Right atrium auricular region (tissue), 2 donors: ENCODE results near the gene SMIM32. TPM values are rescaled to one million over a fixed set of nuclear protein-coding genes. Genes with fewer than 3 reads are reported as not detected.

Experiments used
- DNase-seq: peaks from one replicate; pipeline ENCODE4 v3.0.0-alpha.2; 2019; ENCODE audit warnings: low spot score
- H3K27ac ChIP-seq, 2 donors: fragments of 200-600 bp; sonication (generic); 1 replicate in 1 of 2; 2 replicates in 1 of 2; pipeline ENCODE4 v1.5.1; 2016 to 2019
- H3K27me3 ChIP-seq, 2 donors: fragments of 200-600 bp; sonication (generic); one replicate each; pipeline versions ENCODE4 v1.5.1 to v1.6.0; 2017 to 2019
- H3K36me3 ChIP-seq: fragments of 200-600 bp; sonication (generic); one replicate; pipeline ENCODE4 v1.5.1; 2016
- H3K4me1 ChIP-seq, 2 donors: fragments of 200-600 bp; sonication (generic); one replicate each; pipeline versions ENCODE4 v1.5.1 to v1.6.0; 2017 to 2019
- H3K4me3 ChIP-seq, 2 donors: fragments of 200-600 bp; sonication (generic); 1 replicate in 1 of 2; 2 replicates in 1 of 2; pipeline ENCODE4 v1.5.1; 2017 to 2019; ENCODE audit warnings: mild to moderate bottlenecking in 1 of 2, moderate library complexity in 1 of 2
- H3K9me3 ChIP-seq, 2 donors: fragments of 200-600 bp; sonication (generic); one replicate each; pipeline ENCODE4 v1.5.1; 2019
- total RNA-seq, 2 donors: library from RNA; depleted of rRNA; stranded (reverse); fragments of >200 nt; gene quantifications; one replicate each; pipeline ENCODE4 v1.1.0, GENCODE V29; 2016
- TF ChIP-seq, protein P1 (sequence below), 2 donors: fragments of 200-600 bp; sonication (generic); IDR thresholded peaks; one replicate each; pipeline ENCODE4 v1.5.1; 2019; ENCODE audit warnings: antibody characterized with exemption in 2 of 2

The SMIM32 gene
- total RNA-seq, 2 donors from 2014 or later: not detected

DNA sequence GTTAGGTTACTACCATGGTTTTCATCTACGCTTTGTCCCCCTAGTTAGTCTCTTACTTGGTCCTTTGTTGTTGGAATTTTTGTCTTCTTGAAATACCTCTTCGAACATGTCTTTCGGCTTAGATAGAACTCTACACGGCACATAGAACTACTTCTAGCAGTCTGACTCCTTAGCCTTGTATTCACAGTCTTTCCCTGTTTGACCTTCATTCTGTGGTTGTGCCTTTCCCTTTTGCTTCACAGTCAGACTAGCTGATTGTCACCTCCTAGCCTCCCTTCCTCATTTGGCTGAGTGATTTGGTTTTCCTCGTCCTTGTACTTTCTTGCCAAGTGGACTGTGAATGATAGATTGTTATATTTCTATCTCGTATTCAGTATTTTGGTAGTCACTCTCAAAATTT is 49.6 kb downstream of the SMIM32 start:
- Histone ChIP-seq H3K4me1 (peaks cover 0 to 71% of the 10 kb centered on the region in 2 donors), H3K36me3 (no peaks in the 10 kb centered on the region), H3K9me3 (no peaks in the 10 kb centered on the region), H3K27me3 (no peaks in the 10 kb centered on the region), H3K4me3 (no peak overlapping the region), H3K27ac (no peak overlapping the region)
- TF ChIP-seq, protein P1, sequence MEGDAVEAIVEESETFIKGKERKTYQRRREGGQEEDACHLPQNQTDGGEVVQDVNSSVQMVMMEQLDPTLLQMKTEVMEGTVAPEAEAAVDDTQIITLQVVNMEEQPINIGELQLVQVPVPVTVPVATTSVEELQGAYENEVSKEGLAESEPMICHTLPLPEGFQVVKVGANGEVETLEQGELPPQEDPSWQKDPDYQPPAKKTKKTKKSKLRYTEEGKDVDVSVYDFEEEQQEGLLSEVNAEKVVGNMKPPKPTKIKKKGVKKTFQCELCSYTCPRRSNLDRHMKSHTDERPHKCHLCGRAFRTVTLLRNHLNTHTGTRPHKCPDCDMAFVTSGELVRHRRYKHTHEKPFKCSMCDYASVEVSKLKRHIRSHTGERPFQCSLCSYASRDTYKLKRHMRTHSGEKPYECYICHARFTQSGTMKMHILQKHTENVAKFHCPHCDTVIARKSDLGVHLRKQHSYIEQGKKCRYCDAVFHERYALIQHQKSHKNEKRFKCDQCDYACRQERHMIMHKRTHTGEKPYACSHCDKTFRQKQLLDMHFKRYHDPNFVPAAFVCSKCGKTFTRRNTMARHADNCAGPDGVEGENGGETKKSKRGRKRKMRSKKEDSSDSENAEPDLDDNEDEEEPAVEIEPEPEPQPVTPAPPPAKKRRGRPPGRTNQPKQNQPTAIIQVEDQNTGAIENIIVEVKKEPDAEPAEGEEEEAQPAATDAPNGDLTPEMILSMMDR (IDR thresholded peaks at IDR 0.05): no peak
- DNase-seq: no peak

DNA sequence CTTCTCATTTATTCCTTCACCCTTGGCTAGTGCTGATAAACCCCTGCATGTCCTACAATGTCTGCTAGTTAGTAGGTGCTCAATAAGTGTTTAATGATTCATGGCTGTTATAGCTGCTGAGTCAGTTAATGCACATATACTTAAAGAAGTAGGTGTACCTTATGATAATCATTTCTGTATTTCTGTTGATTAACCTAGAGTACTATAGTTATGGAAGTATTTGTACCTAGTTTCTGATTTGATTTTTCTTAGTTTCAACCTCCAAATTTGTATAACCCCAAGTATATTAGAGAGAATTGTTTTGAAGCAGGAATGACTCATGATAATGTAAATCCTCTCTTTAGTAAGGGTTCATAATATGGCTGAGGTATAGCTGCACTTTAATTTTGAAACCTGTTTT is 51.4 kb downstream of the SMIM32 start:
- H3K4me3 ChIP-seq: no peak overlapping the region
- H3K9me3 ChIP-seq: no peaks in the 10 kb centered on the region
- peaks cover 0 to 73% of the 10 kb centered on the region in 2 donors for H3K4me1 ChIP-seq
- H3K27ac ChIP-seq: no peak overlapping the region
- H3K27me3 ChIP-seq: no peaks in the 10 kb centered on the region
- no peak for DNase-seq
- TF ChIP-seq, protein P1 (IDR thresholded peaks at IDR 0.05): no peak
- H3K36me3 ChIP-seq: no peaks in the 10 kb centered on the region

Other genes starting within 250 kb of the SMIM32 start
- not detected for gene LECT2, start 238.2 kb downstream of the SMIM32 start, total RNA-seq
- gene TGFBI, start 164.2 kb downstream of the SMIM32 start, total RNA-seq: 10 to 100 TPM; 30.4 to 65.0 TPM
- 10 to 100 TPM; 25.0 to 26.7 TPM for gene SMAD5, start 60.3 kb downstream of the SMIM32 start, total RNA-seq
- gene TRPC7, start 172.4 kb upstream of the SMIM32 start, total RNA-seq: not detected